Psoas muscle (tissue), 8 donors: Measurements from ENCODE around the gene RIN1. TPM values are rescaled to one million over a fixed set of nuclear protein-coding genes. Genes with fewer than 3 reads are reported as not detected.
"Not testable (repeated sequence)": the region's sequence is repeated elsewhere in the genome, so short reads cannot be mapped to it uniquely, and the experiment has no call there.

Experiments used
- ATAC-seq, 4 donors: fragments of 200-7000 bp; cut with Tn5 transposase; one replicate each; pipeline ENCODE4 v1.9.1; 2020; ENCODE audit warnings: moderate library complexity in 3 of 4, mild to moderate bottlenecking in 2 of 4
- DNase-seq, 2 donors: peaks; one replicate each; pipeline ENCODE4 v3.0.0-alpha.2; 2020
- H3K27ac ChIP-seq: fragments of 200-600 bp; one replicate; pipeline ENCODE4 v1.8.0; 2022
- H3K27me3 ChIP-seq, 3 donors: fragments of 200-600 bp in 1 of 3; one replicate each; pipeline versions ENCODE4 v1.6.1 to v1.8.0; 2013 to 2022; ENCODE audit warnings: low read length in 2 of 3, mild to moderate bottlenecking in 2 of 3, moderate library complexity in 1 of 3; ENCODE audit not compliant: insufficient read depth in 3 of 3
- H3K36me3 ChIP-seq, 2 donors: fragments of 200-600 bp in 1 of 2; one replicate each; pipeline versions ENCODE4 v1.6.1 to v1.8.0; 2013 to 2022; ENCODE audit warnings: low read depth in 1 of 2, mild to moderate bottlenecking in 1 of 2, moderate library complexity in 1 of 2; ENCODE audit not compliant: insufficient read depth in 1 of 2
- H3K4me1 ChIP-seq: fragments of 200-600 bp; one replicate; pipeline ENCODE4 v1.8.0; 2022
- H3K4me3 ChIP-seq: fragments of 200-600 bp; one replicate; pipeline ENCODE4 v1.8.0; 2022; ENCODE audit warnings: mild to moderate bottlenecking
- H3K9me3 ChIP-seq: fragments of 200-600 bp; one replicate; pipeline ENCODE4 v1.8.0; 2022
- CTCF ChIP-seq: fragments of 200-600 bp; IDR thresholded peaks from one replicate; pipeline ENCODE4 v1.8.0; 2022; ENCODE audit warnings: antibody characterized with exemption
- WGBS, 3 donors: extraction: QIAGEN DNeasy Blood & Tissue Kit; methylation state at CpG; one replicate each; pipeline versions ENCODE4 v1.1.6 to v1.1.7; 2013; 5-methylcytosine and 5-hydroxymethylcytosine counted together
- intact Hi-C, 2 donors: fragments of 100-400 bp; cut with DNase I; formaldehyde crosslinking; loops; one replicate each; pipeline versions ENCODE4 v1.11.0 to v1.14.2; 2022
- polyA plus RNA-seq, 3 donors: library from polyadenylated mRNA; stranded (reverse); fragments of 200-250 nt; gene quantifications; one replicate each; pipeline ENCODE4 v1.2.3, GENCODE V29; 2013
- total RNA-seq, 4 donors: library from RNA; stranded (reverse); fragmentation: NEBNext Ultra II Directional in 2 of 4; extraction: Animal tissue kit (Norgen Biotek cat#: 25700) in 2 of 4; gene quantifications; one replicate each; pipeline versions ENCODE4 v1.2.1 to v1.2.4, GENCODE V29; 2021 to 2023
- donor health status: healthy with polysubstance abuse.
- donor health status: DM: no; HTN: no; CAD: no; lungs with moderate emphysema.
- donor health status: Bipolar disorder and iron deficiency.
- donor health status: healthy.
- donor health status: DM: yes; HTN: yes; CAD: no.
- donor health status: DM: no; HTN: no; CAD: no.
- donor health status: DM: no; HTN: no; CAD: no.
- donor health status: DM: yes; HTN: yes; CAD: no.

Gene RIN1
- total and polyA plus RNA-seq, 7 donors = 1.2 to 38.0 (median 5.7) TPM

GRCh38 chr11:66359662-66360087 is 23.4 kb upstream of the RIN1 start:
- DNase-seq (no peak), ATAC-seq (peak; percentile 29 to 49 (median 42))
- intact Hi-C loops = no loop called here
- 38 to 51% (median 40%) methylated on average over 3 of the region's 3 CpGs for WGBS, 3 donors
- peaks cover 0 to 33% of the 10 kb centered on the region in 2 donors for H3K36me3 ChIP-seq
- TF ChIP-seq CTCF = no peak
- H3K27ac ChIP-seq = no peak overlapping the region
- H3K4me3 ChIP-seq = no peak overlapping the region
- no peaks in the 10 kb centered on the region for H3K27me3 ChIP-seq
- H3K4me1 ChIP-seq = peaks cover 6% of the 10 kb centered on the region
- no peaks in the 10 kb centered on the region for H3K9me3 ChIP-seq

GRCh38 chr11:66350560-66351235 is 14.5 kb upstream of the RIN1 start:
- intact Hi-C loops, H3K36me3 ChIP-seq, DNase-seq, ATAC-seq, H3K4me3 ChIP-seq, H3K9me3 ChIP-seq, H3K27me3 ChIP-seq, H3K27ac ChIP-seq: not testable (repeated sequence)
- WGBS, 3 donors = 83 to 88% (median 86%) methylated on average over 8 of the region's 8 CpGs
- peaks cover 14% of the 10 kb centered on the region for H3K4me1 ChIP-seq

GRCh38 chr11:66349084-66349386 is 12.8 kb upstream of the RIN1 start:
- Histone ChIP-seq H3K27ac (no peak overlapping the region), H3K4me3 (no peak overlapping the region), H3K27me3 (no peaks in the 10 kb centered on the region), H3K4me1 (peaks cover 24% of the 10 kb centered on the region), H3K36me3 (no peaks in the 10 kb centered on the region), H3K9me3 (no peaks in the 10 kb centered on the region)
- DNase-seq = no peak
- TF ChIP-seq CTCF = no peak
- WGBS, 3 donors = 59 to 77% (median 68%) methylated on average over 2 of the region's 2 CpGs
- intact Hi-C loops = loop anchor here in 1 of 2 donors (5.0 kb wide), 1 partner anchor 38 kb away; no protein-coding TSS in a partner anchor
- no peak for ATAC-seq

GRCh38 chr11:66347425-66348276 is 11.4 kb upstream of the RIN1 start, which contains the start of gene B4GAT1:
Gene B4GAT1, minus strand, starts transcription at chr11:66347629. Its CDS starts 84 bp downstream, at chr11:66347545.
- intact Hi-C loops = loop anchor here in 1 of 2 donors (5.0 kb wide), 1 partner anchor 40 kb away; no protein-coding TSS in a partner anchor

More at GRCh38 chr11:66347425-66348276, 11.4 kb upstream of the RIN1 start, which contains the start of gene B4GAT1:
- peak within 1 kb of the TSS; percentile 94 for H3K4me3 ChIP-seq
- no peaks in the 10 kb centered on the region for H3K9me3 ChIP-seq
- DNase-seq = peak; percentile 80 to 90
- peak; percentile 76 to 80 (median 79) for ATAC-seq
- peak within 1 kb of the TSS; percentile 88 for H3K27ac ChIP-seq
- peaks cover 0 to 3% of the 10 kb centered on the region in 2 donors for H3K36me3 ChIP-seq
- H3K4me1 ChIP-seq = peaks cover 27% of the 10 kb centered on the region
- WGBS, 3 donors = 0 to 1% (median 0%) methylated on average over 37 to 95 of the region's 101 CpGs
- TF ChIP-seq CTCF = no peak
- H3K27me3 ChIP-seq = no peaks in the 10 kb centered on the region
